Omental fat pad (tissue), 4 donors: ENCODE results near the gene RABEP2. TPM values are rescaled to one million over a fixed set of nuclear protein-coding genes. Genes with fewer than 3 reads are reported as not detected.
A peak's percentile ranks its signal among the peaks of the same experiment; 100 is the strongest.
"Not testable (repeated sequence)": the region's sequence is repeated elsewhere in the genome, so short reads cannot be mapped to it uniquely, and the experiment has no call there.

ENCODE experiments used
- ATAC-seq: fragments of 150-250 bp; one replicate; pipeline ENCODE4 v1.9.1; 2016; ENCODE audit warnings: mild to moderate bottlenecking, moderate library complexity; ENCODE audit not compliant: low FRiP score
- DNase-seq: peaks from one replicate; pipeline ENCODE4 v3.0.0-alpha.2; 2019; ENCODE audit warnings: low spot score
- CTCF ChIP-seq, 3 donors: fragments of 450-650 bp; IDR thresholded peaks; one replicate each; pipeline ENCODE4 v1.5.1; 2016 to 2017; ENCODE audit warnings: antibody characterized with exemption in 3 of 3, mild to moderate bottlenecking in 3 of 3, moderate library complexity in 2 of 3
- total RNA-seq, 4 donors: library from RNA; depleted of rRNA; stranded (reverse); fragments of >200 nt; gene quantifications; one replicate each; pipeline ENCODE4 v1.1.0, GENCODE V29; 2016

The RABEP2 gene
- total RNA-seq, 4 donors from 2014 or later, result 10.1 to 21.7 (median 17.0) TPM

- ATAC-seq, result no peak
- TF ChIP-seq CTCF (IDR thresholded peaks at IDR 0.05), result no peak
- no peak for DNase-seq
These were observed 7.5 kb upstream of the RABEP2 start for GRCh38 chr16:28932339-28933141.

- TF ChIP-seq CTCF (IDR thresholded peaks at IDR 0.05), result no peak
- DNase-seq (no peak), ATAC-seq (no peak)
These were observed 6.8 kb upstream of the RABEP2 start, which contains the start of gene CD19 for GRCh38 chr16:28931801-28932225. Gene CD19 (plus strand): TSS chr16:28931971. CDS start chr16:28932001, 30 bp downstream.

GRCh38 chr16:28930652-28931051, 5.6 kb upstream of the RABEP2 start:
- no peak for TF ChIP-seq CTCF (IDR thresholded peaks at IDR 0.05)
- DNase-seq (no peak), ATAC-seq (no peak)

- ATAC-seq, result no peak
- no peak for DNase-seq
- no peak for TF ChIP-seq CTCF (IDR thresholded peaks at IDR 0.05)
These were observed 5.2 kb upstream of the RABEP2 start for GRCh38 chr16:28930203-28930602.

- DNase-seq (no peak), ATAC-seq (no peak)
- TF ChIP-seq CTCF (IDR thresholded peaks at IDR 0.05), result no peak
These were observed 2.8 kb upstream of the RABEP2 start for GRCh38 chr16:28927815-28928214.

- not testable (repeated sequence) for DNase-seq, ATAC-seq
These were observed 1.2 kb upstream of the RABEP2 start for GRCh38 chr16:28926284-28926683.

- ATAC-seq, result peak; percentile 54
- TF ChIP-seq CTCF (IDR thresholded peaks at IDR 0.05), result no peak
- no peak for DNase-seq
These were observed 569 bp upstream of the RABEP2 start for GRCh38 chr16:28925386-28926228.
